Renal cortex interstitium (tissue), 11 donors: Measurements from ENCODE around the gene FSTL5. TPM values are rescaled to one million over a fixed set of nuclear protein-coding genes. Genes with fewer than 3 reads are reported as not detected.
"Not testable (repeated sequence)": the region's sequence is repeated elsewhere in the genome, so short reads cannot be mapped to it uniquely, and the experiment has no call there.

Experiments used
- DNase-seq, 11 donors: peaks; one replicate each; pipeline ENCODE4 v3.0.0-alpha.2; 2013; ENCODE audit warnings: low read depth in 9 of 11, low spot score in 4 of 11; ENCODE audit errors: extremely low read depth in 1 of 11
- polyA plus RNA-seq, 3 donors: library from polyadenylated mRNA; unstranded; fragments of 120-200 nt; gene quantifications; one replicate each; pipeline ENCODE4 v1.2.1, GENCODE V29; 2013; ENCODE audit not compliant: insufficient read length in 3 of 3

Gene FSTL5
- polyA plus RNA-seq, 3 donors: 1.1 to 3.4 (median 2.3) TPM

GRCh38 chr4:161799710-161800109 is 364.1 kb downstream of the FSTL5 start:
- no peak for DNase-seq

- no peak for DNase-seq
Measured at GRCh38 chr4:161792991-161793390, 370.8 kb downstream of the FSTL5 start.

GRCh38 chr4:161791796-161792556 is 371.8 kb downstream of the FSTL5 start:
- no peak for DNase-seq

GRCh38 chr4:161767116-161767515 is 396.7 kb downstream of the FSTL5 start:
- no peak for DNase-seq

GRCh38 chr4:161762796-161763195 is 401.0 kb downstream of the FSTL5 start:
- no peak for DNase-seq

GRCh38 chr4:161760008-161760407 is 403.8 kb downstream of the FSTL5 start:
- DNase-seq: no peak

DNA sequence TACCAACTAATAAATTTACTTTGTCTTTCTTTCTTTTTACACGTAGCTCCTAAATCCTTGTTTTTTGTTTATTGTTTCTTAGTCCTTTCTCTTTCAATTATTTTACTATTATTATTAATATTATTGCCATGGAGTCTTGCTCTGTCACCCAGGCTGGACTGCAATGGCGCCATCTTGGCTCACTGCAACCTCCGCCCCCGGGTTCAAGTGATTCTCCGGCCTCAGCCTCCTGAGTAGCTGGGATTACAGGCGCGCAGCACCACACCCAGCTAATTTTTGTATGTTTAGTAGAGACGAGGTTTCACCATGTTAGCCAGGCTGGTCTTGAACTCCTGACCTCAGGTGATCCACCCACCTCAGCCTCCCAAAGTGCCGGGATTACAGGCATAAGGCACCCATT is 405.4 kb downstream of the FSTL5 start:
- DNase-seq: not testable (repeated sequence)

DNA sequence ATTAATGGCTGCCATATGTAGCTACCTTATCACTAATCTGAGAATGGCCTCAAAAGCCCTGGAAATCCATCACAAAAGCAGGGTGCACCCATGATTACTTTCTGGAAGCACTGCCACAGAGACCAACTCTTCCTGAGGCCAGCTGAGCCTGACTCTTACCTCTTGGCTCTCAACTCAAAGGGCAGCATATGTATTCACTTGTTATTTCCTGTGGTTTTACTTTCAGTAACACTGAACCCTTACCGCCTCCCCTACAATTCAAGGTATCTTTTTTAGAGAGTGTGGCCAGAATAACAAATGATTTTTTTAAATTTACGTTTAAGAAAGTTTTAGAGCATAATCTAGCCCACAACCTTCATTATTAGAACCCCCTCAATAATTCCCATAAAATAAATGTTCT is 434.9 kb downstream of the FSTL5 start:
- DNase-seq: no peak

DNA sequence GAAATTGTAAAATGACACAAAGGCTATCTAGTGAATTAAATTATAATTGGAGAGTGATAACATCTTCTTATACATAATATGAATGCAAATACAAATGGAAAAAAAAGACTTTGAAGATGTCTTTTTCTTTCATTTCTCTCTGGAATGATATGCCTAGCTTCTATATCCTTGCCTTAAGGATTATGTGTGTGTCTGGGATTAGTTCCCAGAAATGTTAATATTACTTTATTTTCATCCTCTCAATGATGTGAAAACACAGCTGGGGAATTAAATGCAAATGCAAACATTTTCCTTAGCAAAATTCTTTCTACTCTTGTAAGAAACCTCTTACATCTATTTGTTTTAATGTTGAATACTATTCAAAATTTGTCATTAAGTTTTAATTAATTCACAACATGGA is 441.9 kb downstream of the FSTL5 start:
- DNase-seq: no peak

- DNase-seq: no peak
Measured at GRCh38 chr4:161717084-161717483, 446.7 kb downstream of the FSTL5 start.

DNA sequence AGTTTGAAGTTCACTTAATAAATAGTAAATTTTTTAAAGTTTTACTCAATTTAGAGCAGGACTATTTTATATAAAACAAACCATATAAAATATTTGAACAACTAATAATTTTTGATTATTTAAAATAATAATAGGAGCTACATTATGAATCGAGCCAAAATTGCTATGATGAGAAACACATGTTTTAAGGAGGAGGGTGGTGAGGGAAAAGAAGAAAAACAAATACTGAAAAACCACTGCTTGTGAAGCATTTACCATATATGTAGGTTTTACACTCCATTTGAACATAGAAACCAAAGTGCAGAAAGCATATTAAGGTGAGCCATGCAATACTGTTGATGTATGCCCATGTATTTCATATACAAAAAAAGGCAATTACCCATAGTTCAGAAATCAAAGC is 448.9 kb downstream of the FSTL5 start:
- DNase-seq: no peak

DNA sequence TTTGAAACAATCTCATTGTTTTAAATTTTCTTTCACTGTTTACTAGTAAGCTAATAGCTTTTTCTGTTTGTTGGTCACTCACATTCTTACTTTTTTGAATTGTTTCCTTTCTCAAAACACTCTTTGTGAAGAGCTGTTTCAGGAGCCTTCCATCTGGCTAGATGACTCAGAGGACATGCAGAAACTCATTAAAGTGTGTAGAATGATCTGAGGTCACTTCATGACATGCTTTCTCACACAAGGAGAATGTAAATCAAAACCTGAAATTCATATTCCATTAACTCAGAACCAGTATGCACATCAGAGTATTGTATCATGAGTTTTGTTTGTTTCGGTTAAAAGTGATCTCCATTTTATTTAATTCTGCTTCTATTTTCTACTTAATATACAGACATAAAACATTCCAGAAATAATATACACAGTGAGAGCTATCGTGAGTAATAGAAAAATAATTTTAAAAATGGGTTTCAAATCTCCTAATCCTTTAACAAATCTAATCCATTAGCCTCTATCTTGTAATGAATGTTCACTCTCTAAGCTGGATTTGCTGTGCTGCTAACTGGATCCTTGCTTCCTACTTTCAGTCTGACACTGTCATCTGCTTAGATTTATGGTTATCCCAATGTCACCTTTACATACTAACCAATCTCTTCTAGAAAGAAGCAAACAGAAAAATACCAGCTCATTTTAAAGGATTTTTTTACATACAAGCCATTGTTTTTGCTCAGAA is 449.6 kb downstream of the FSTL5 start:
- no peak for DNase-seq

- no peak for DNase-seq
Measured at GRCh38 chr4:161704653-161705052, 459.1 kb downstream of the FSTL5 start.

GRCh38 chr4:161704040-161704439 is 459.8 kb downstream of the FSTL5 start:
- no peak for DNase-seq

- DNase-seq: no peak
Measured at GRCh38 chr4:161702287-161702686, 461.5 kb downstream of the FSTL5 start.

GRCh38 chr4:161696944-161697343 is 466.9 kb downstream of the FSTL5 start:
- DNase-seq: no peak

GRCh38 chr4:161680146-161680545 is 483.7 kb downstream of the FSTL5 start:
- no peak for DNase-seq

DNA sequence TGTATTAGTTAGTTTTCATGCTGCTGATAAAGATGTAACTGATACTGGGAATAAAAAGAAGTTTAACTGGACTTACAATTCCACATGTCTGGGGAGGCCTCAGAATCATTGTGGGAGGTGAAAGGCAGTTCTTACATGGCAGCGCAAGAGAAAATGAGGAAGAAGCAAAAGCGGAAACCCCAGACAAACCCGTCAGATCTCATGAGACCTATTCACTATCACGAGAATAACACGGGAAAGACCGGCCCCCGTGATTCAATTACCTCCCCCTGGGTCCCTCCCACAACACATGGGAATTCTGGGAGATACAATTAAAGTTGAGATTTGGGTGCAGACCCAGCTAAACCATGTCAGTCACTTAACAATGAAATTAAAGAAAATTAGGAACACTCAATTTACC is 499.1 kb downstream of the FSTL5 start:
- DNase-seq: no peak

DNA sequence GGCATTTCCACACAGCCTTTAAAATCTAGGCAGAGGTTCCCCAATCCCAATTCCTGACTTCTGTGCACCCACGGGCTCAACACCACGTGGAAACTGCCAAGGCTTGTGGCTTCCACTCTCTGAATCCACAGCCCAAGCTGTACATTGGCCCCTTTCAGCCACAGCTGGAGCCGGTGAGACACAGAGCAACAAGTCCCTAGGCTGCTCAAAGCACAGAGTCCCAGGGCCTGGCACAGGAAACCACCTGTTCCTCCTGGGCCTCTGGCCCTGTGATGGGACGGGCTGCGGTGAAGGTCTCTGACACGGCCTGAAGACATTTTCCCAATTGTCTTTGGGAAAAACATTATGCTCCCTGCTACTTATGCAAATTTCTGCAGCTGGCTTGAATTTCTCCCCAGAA is 500.0 kb downstream of the FSTL5 start:
- DNase-seq: no peak

DNA sequence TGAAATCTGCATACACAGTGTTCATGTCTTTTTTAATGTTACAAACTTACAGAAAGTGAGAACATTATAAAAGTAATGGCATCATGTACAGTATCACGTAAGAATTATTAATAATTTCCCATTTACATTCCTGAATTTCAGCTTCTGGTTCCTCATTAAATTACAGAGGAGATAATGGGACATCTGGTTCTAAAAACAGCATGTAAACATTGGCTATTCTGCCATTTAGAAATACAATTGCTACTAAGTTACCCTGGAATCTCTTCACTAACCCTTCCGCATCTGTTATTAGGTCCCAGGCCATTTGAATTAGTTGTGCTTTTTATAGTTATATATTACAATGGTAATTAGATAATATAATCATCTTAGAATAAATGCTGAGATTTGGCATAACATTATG is 505.1 kb downstream of the FSTL5 start:
- DNase-seq: no peak

- DNase-seq: no peak
Measured at GRCh38 chr4:161657616-161658015, 506.2 kb downstream of the FSTL5 start.
